Mononuclear cell (primary cell): Measurements from ENCODE around the gene CYP2C19. TPM values are rescaled to one million over a fixed set of nuclear protein-coding genes. Genes with fewer than 3 reads are reported as not detected.
"Not testable (repeated sequence)": the region's sequence is repeated elsewhere in the genome, so short reads cannot be mapped to it uniquely, and the experiment has no call there.

ENCODE experiments used
- H3K27me3 ChIP-seq: 2 replicates; pipeline ENCODE4 v1.6.0; 2011; ENCODE audit warnings: low read length, control low read depth; ENCODE audit not compliant: insufficient read depth
- H3K4me1 ChIP-seq: 2 replicates; pipeline ENCODE4 v1.5.1; 2011; ENCODE audit warnings: mild to moderate bottlenecking, low read length, control low read depth; ENCODE audit not compliant: insufficient read depth
- H3K4me3 ChIP-seq: 2 replicates; pipeline ENCODE4 v1.5.1; 2011; ENCODE audit warnings: mild to moderate bottlenecking, low read length, moderate library complexity
- H3K9me3 ChIP-seq: 2 replicates; pipeline ENCODE4 v1.5.1; 2011; ENCODE audit warnings: low read depth, mild to moderate bottlenecking, control low read depth, low read length
- total RNA-seq: library from RNA; depleted of rRNA; stranded (reverse); fragments of >200 nt; gene quantifications from one replicate; pipeline ENCODE4 v1.2.3, GENCODE V29; 2012

The CYP2C19 gene
- total RNA-seq, 1 donor, result not detected

DNA sequence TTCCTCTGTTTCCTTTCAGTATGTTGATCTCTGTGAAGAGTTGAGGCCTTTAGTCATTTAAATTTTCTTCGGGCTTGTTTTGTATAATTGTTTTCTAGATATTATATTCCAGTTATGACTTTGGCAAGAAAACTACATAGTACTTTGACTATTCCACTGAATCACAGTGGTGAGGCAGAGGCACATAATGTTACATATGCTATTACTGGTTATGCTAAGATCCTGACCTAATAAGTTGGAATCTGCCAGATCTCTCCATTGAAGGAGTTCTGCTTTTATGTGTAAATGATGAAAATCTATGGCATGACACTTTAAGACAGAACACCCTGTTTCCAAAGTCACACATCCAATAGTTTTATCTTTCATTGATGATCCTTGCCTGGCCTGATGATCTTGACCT is 83.7 kb downstream of the CYP2C19 start:
- Histone ChIP-seq H3K4me1 (no peaks in the 10 kb centered on the region), H3K27me3 (no peaks in the 10 kb centered on the region), H3K9me3 (no peaks in the 10 kb centered on the region), H3K4me3 (no peak overlapping the region)

- no peaks in the 10 kb centered on the region for H3K4me1 ChIP-seq
- H3K27me3 ChIP-seq, result no peaks in the 10 kb centered on the region
- H3K4me3 ChIP-seq, result no peak overlapping the region
- no peaks in the 10 kb centered on the region for H3K9me3 ChIP-seq
Observed at GRCh38 chr10:94850766-94851165, 88.3 kb downstream of the CYP2C19 start.

GRCh38 chr10:94851263-94851662 is 88.8 kb downstream of the CYP2C19 start:
- no peaks in the 10 kb centered on the region for H3K4me1 ChIP-seq
- H3K27me3 ChIP-seq, result no peaks in the 10 kb centered on the region
- no peak overlapping the region for H3K4me3 ChIP-seq
- H3K9me3 ChIP-seq, result no peaks in the 10 kb centered on the region

- H3K4me3 ChIP-seq, result no peak overlapping the region
- no peaks in the 10 kb centered on the region for H3K4me1 ChIP-seq
- no peaks in the 10 kb centered on the region for H3K27me3 ChIP-seq
- H3K9me3 ChIP-seq, result no peaks in the 10 kb centered on the region
Observed at GRCh38 chr10:94852438-94852837, 90.0 kb downstream of the CYP2C19 start.

DNA sequence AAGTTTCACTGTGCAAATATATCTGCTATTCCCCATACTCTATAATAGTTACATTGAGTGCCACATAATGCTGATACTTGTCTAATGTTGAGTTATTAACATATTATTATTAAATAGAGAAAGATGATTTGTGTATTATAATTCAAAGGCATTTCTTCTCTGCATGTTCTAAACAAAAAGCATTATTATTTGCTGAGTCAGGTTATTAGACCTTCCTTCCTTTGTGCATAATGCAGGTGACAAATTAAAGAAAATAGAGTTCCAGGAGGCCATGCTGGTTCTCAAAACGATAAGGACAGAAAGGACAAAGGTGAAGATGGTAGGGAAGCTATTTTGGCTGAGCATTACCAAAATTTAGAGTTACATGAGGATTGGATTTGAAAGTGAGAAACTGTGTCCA is 90.6 kb downstream of the CYP2C19 start:
- no peaks in the 10 kb centered on the region for H3K9me3 ChIP-seq
- H3K27me3 ChIP-seq, result no peaks in the 10 kb centered on the region
- H3K4me3 ChIP-seq, result no peak overlapping the region
- no peaks in the 10 kb centered on the region for H3K4me1 ChIP-seq

GRCh38 chr10:94858005-94858404 is 95.5 kb downstream of the CYP2C19 start:
- Histone ChIP-seq H3K4me1 (no peaks in the 10 kb centered on the region), H3K4me3 (no peak overlapping the region), H3K27me3 (no peaks in the 10 kb centered on the region), H3K9me3 (no peaks in the 10 kb centered on the region)

- Histone ChIP-seq H3K27me3 (no peaks in the 10 kb centered on the region), H3K4me3 (no peak overlapping the region), H3K4me1 (no peaks in the 10 kb centered on the region), H3K9me3 (no peaks in the 10 kb centered on the region)
Observed at GRCh38 chr10:94859086-94859485, 96.6 kb downstream of the CYP2C19 start.

GRCh38 chr10:94878649-94879048 is 116.2 kb downstream of the CYP2C19 start:
- H3K27me3 ChIP-seq, result no peaks in the 10 kb centered on the region
- H3K4me3 ChIP-seq, result no peak overlapping the region
- H3K9me3 ChIP-seq, result no peaks in the 10 kb centered on the region
- no peaks in the 10 kb centered on the region for H3K4me1 ChIP-seq

- no peaks in the 10 kb centered on the region for H3K9me3 ChIP-seq
Observed at GRCh38 chr10:94879214-94879613, 116.7 kb downstream of the CYP2C19 start.

DNA sequence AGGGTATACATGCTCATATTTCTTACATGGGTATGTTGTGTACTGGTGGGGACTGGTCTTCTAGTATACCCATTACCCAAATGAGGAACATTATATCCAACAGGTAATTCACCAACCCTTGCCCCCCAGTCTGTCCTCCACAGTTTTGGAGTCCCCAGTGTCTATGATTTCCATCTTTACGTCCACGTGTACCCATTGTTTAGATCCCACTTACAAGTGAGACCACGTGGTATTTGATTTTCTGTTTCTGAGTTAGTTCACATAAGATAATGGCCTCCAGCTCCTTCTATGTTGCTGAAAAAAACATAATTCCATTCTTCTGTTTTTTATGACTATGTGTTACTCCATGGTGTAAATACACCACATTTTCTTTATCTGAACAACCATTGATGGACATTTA is 126.6 kb downstream of the CYP2C19 start:
- Histone ChIP-seq H3K9me3 (no peaks in the 10 kb centered on the region), H3K4me3 (no peak overlapping the region), H3K4me1 (no peaks in the 10 kb centered on the region), H3K27me3 (no peaks in the 10 kb centered on the region)

More at GRCh38 chr10:94879214-94879613, 116.7 kb downstream of the CYP2C19 start:
- H3K4me3 ChIP-seq, result no peak overlapping the region
- H3K27me3 ChIP-seq, result no peaks in the 10 kb centered on the region
- no peaks in the 10 kb centered on the region for H3K4me1 ChIP-seq

DNA sequence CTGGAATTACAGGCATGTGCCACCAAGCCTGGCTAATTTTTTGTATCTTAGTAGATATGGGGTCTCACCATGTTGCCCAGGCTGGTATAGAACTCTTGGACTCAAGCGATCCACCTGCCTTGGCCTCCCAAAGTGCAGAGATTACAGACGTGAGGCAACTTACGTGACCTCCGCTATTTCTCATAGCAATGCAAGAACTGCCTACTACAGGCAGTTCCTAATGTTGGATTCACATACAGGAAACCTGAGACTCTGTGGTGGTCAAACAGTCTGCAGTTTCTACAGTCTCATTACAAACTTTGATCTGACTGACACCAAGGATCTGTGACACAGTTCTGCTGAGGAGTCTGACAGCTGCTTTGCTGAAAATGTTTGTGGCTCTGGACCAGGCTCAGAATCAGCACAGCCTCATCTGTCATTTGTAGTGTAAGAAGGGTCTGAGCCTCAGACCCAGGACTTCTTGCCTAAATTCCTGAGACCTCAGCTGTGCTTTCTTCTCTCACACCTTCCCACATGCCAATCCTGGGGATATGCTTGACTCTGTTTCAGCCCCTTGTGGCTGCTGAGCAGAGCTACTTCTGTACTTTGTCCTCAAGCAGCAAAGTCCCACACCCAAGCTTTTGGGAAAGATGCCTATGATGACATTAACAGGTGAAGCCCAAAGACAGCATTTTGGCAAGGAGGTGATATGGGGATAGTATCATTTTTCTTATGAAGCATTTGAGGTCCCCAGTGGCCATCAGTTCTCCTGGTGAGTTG is 128.0 kb downstream of the CYP2C19 start:
- H3K4me3 ChIP-seq, result no peak overlapping the region
- no peaks in the 10 kb centered on the region for H3K4me1 ChIP-seq
- H3K27me3 ChIP-seq, result no peaks in the 10 kb centered on the region
- no peaks in the 10 kb centered on the region for H3K9me3 ChIP-seq

DNA sequence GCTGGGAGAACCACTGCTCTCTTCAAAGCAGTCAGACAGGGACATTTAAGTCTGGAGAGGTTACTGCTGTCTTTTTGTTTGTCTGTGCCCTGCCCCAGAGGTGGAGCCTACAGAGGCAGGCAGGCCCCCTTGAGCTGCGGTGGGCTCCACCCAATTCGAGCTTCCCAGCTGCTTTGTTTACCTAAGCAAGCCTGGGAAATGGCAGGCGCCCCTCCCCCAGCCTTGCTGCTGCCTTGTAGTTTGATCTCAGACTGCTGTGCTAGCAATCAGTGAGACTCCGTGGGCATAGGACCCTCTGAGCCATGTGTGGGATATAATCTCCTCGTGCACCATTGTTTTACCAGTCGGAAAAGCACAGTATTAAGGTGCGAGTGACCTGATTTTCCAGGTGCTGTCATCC is 135.9 kb downstream of the CYP2C19 start:
- not testable (repeated sequence) for H3K9me3 ChIP-seq, H3K4me3 ChIP-seq, H3K4me1 ChIP-seq, H3K27me3 ChIP-seq

GRCh38 chr10:94902080-94902479 is 139.6 kb downstream of the CYP2C19 start:
- Histone ChIP-seq H3K4me1 (no peaks in the 10 kb centered on the region), H3K9me3 (peaks cover 3% of the 10 kb centered on the region), H3K4me3 (no peak overlapping the region), H3K27me3 (no peaks in the 10 kb centered on the region)

- Histone ChIP-seq H3K9me3 (peaks cover 6% of the 10 kb centered on the region), H3K4me1 (no peaks in the 10 kb centered on the region), H3K27me3 (no peaks in the 10 kb centered on the region), H3K4me3 (no peak overlapping the region)
Observed at GRCh38 chr10:94902570-94902969, 140.1 kb downstream of the CYP2C19 start.
